ENCODE measurements around the gene ANKRD33. TPM values are rescaled to one million over a fixed set of nuclear protein-coding genes. Genes with fewer than 3 reads are reported as not detected.

Gene ANKRD33
- total RNA-seq, 5 donors from 2014 or later (not counting 1 experiment from before 2014, with no cell fraction given) = not detected

DNA sequence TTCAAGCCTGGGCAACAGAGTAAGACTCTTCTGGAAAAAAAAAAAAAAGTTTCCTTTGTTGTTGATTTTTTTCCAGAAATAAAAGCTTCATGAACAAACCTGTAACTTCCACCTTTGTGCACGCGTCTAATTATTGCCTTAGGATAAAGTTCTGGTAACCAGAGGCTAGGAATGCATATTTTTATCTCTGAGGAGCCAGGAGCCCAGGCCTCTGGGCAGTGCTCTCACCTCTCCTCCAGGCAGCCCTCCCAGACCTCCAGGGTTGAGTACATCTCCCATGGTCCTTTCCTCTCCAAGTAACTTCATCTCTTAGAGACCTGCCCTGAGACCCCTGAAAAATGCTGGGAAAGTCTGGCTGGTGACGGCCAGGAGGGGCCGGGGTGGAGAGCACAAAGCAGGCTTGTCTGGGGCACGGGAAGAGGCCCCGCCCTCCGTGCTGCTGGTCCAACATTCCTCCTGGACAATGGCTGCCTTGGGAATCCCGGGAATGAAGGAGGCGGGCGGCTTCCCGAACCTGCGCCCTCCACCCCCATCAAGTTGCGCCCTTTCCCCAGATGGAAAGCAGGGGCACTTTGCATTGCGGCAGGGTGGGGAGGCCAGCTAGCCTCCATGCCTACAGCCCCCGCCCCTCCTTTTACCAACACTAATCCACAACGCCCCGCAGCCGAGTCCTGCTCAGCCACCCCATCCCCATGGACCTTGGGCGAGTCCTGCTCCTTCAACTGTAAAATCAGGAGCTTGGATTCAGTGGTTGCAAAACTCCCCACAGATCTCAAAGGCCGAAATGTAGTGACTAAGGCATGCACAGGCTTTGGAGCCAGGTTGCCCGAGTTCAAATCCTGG, 32.1 kb upstream of the ANKRD33 start:
- no peaks in the 10 kb centered on the region for H3K9me3 Mint-ChIP-seq
- CTCF ChIA-PET = interaction anchor here in 1 of 2 donors (0.6 kb wide), 1 partner anchor 268 kb away, joined by 3 read pairs; no protein-coding TSS in a partner anchor
- H3K27ac ChIP-seq (ENCODE audit: low read length) = no peak overlapping the region

DNA sequence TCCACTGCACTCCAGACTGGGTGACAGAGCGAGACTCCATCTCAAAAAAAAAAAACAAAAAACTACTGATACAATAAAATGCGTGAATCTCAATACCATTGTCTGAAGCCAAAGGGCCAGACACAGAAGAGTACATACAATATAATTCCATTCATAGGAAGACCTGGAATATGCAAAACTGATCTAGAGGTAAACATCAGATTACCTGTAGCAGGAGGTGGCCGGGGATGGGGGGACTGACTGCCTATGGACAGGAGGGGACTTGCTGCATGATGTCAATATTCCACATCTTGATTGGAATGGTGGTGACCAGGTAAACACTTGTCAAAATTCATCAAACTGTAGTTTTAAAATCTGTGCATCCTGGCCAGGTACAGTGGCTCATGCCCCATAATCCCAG, 26.9 kb upstream of the ANKRD33 start:
- Histone ChIP-seq H3K27me3 (replicated peaks in 1 of 2; ENCODE audit: control insufficient read depth in 2 of 2, extremely low read depth in 1 of 2, insufficient read depth in 2 of 2, low read length in 1 of 2) (peaks cover 0 to 62% of the 10 kb centered on the region in 2 experiments), H3K4me1 (ENCODE audit: control insufficient read depth in 1 of 2, extremely low read depth in 1 of 2, insufficient read depth in 2 of 2, low read length in 2 of 2) (peaks cover 2 to 14% of the 10 kb centered on the region in 2 experiments), H3K36me3 (ENCODE audit: control insufficient read depth in 2 of 2, extremely low read depth in 1 of 2, insufficient read depth in 1 of 2, low read length in 1 of 2) (no peaks in the 10 kb centered on the region), H3K4me3 (ENCODE audit: control insufficient read depth in 1 of 2, extremely low read depth in 1 of 2, low read length in 1 of 2) (no peak overlapping the region), H3K27ac (ENCODE audit: low read length) (no peak overlapping the region), H3K9me3 (no peaks in the 10 kb centered on the region)
- no CpG with 5 or more reads among the region's 3 CpGs for WGBS (ENCODE audit: insufficient coverage)
- ATAC-seq (replicated peaks in 1 of 4) (no peak), DNase-seq (no peak)
- Mint-ChIP-seq H3K27ac (no peak overlapping the region), H3K4me1 (peaks cover 0 to 13% (median 10%) of the 10 kb centered on the region in 3 donors), H3K36me3 (no peaks in the 10 kb centered on the region), H3K9me3 (no peaks in the 10 kb centered on the region), H3K27me3 (peaks cover 50 to 53% of the 10 kb centered on the region in 2 donors), H3K4me3 (no peak overlapping the region)
- CTCF ChIA-PET = no interaction called here
- POLR2A ChIA-PET = no interaction called here

More for the DNA sequence above, 32.1 kb upstream of the ANKRD33 start:
- no peaks in the 10 kb centered on the region for H3K36me3 Mint-ChIP-seq
- Histone ChIP-seq H3K27me3 (replicated peaks in 1 of 2; ENCODE audit: control insufficient read depth in 2 of 2, extremely low read depth in 1 of 2, insufficient read depth in 2 of 2, low read length in 1 of 2) (peaks cover 0 to 33% of the 10 kb centered on the region in 2 experiments), H3K4me1 (ENCODE audit: control insufficient read depth in 1 of 2, extremely low read depth in 1 of 2, insufficient read depth in 2 of 2, low read length in 2 of 2) (peaks cover 3 to 7% of the 10 kb centered on the region in 2 experiments), H3K36me3 (ENCODE audit: control insufficient read depth in 2 of 2, extremely low read depth in 1 of 2, insufficient read depth in 1 of 2, low read length in 1 of 2) (no peaks in the 10 kb centered on the region), H3K4me3 (ENCODE audit: control insufficient read depth in 1 of 2, extremely low read depth in 1 of 2, low read length in 1 of 2) (no peak overlapping the region), H3K9me3 (no peaks in the 10 kb centered on the region)
- no peak overlapping the region for H3K4me3 Mint-ChIP-seq
- WGBS (ENCODE audit: insufficient coverage) = 76% methylated on average over 19 of the region's 21 CpGs
- peaks cover 15 to 19% of the 10 kb centered on the region in 2 donors for H3K27me3 Mint-ChIP-seq
- H3K27ac Mint-ChIP-seq = no peak overlapping the region
- ATAC-seq (replicated peaks in 1 of 4) (no peak), DNase-seq (no peak)
- H3K4me1 Mint-ChIP-seq = peaks cover 5 to 11% (median 11%) of the 10 kb centered on the region in 3 donors
- POLR2A ChIA-PET = interaction anchor here in 1 of 2 donors (0.6 kb wide), 1 partner anchor 122 kb away, joined by 6 read pairs; no protein-coding TSS in a partner anchor

GRCh38 chr12:51862947-51863346, 25.0 kb upstream of the ANKRD33 start:
- H3K9me3 ChIP-seq = no peaks in the 10 kb centered on the region
- ChIA-PET POLR2A (no interaction called here), CTCF (interaction anchor here in 1 of 2 donors (2.2 kb wide), 1 partner anchor 12 kb away, joined by 10 read pairs; no protein-coding TSS in a partner anchor)
- no peaks in the 10 kb centered on the region for H3K36me3 ChIP-seq (ENCODE audit: control insufficient read depth in 2 of 2, extremely low read depth in 1 of 2, insufficient read depth in 1 of 2, low read length in 1 of 2)
- ATAC-seq (replicated peaks in 1 of 4) (no peak), DNase-seq (no peak)
- Mint-ChIP-seq H3K4me3 (peak overlapping the region in 1 of 3 donors; percentile 58), H3K36me3 (no peaks in the 10 kb centered on the region), H3K9me3 (no peaks in the 10 kb centered on the region), H3K27ac (no peak overlapping the region), H3K4me1 (peaks cover 0 to 13% (median 10%) of the 10 kb centered on the region in 3 donors), H3K27me3 (peaks cover 49 to 51% of the 10 kb centered on the region in 2 donors)
- peaks cover 0 to 68% of the 10 kb centered on the region in 2 experiments for H3K27me3 ChIP-seq (replicated peaks in 1 of 2; ENCODE audit: control insufficient read depth in 2 of 2, extremely low read depth in 1 of 2, insufficient read depth in 2 of 2, low read length in 1 of 2)
- H3K4me3 ChIP-seq (ENCODE audit: control insufficient read depth in 1 of 2, extremely low read depth in 1 of 2, low read length in 1 of 2) = no peak overlapping the region
- 78% methylated on average over 4 of the region's 4 CpGs for WGBS (ENCODE audit: insufficient coverage)
- H3K27ac ChIP-seq (ENCODE audit: low read length) = no peak overlapping the region
- H3K4me1 ChIP-seq (ENCODE audit: control insufficient read depth in 1 of 2, extremely low read depth in 1 of 2, insufficient read depth in 2 of 2, low read length in 2 of 2) = peaks cover 2 to 14% of the 10 kb centered on the region in 2 experiments

DNA sequence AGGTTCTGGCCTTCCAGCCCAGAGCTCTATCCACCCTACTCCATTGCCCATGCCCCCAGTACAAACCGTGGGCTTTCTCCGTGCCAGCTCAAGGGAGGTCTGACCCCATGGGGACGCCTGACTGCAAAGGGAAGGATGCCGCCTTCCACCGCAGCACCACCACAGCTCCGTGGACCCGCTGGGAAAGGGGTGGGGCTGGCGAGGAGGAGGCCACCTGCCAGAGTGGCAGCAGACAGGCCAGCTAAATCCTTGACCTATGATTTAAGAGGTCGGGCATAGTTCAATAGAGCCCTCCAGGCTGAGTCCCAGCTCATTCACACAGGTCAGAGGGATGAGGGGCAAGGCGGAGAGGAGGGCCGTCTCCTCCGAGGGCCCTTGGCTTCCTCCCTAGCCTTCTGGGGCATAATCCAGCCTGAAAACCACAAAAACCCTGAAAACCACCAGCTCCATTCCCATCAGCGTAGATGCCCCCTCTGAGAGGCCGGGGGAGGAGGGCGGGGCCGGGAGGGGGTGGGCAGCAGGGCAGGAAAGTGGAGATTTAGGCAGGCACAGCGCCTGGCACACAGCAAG, 24.5 kb upstream of the ANKRD33 start:
- H3K36me3 ChIP-seq (ENCODE audit: control insufficient read depth in 2 of 2, extremely low read depth in 1 of 2, insufficient read depth in 1 of 2, low read length in 1 of 2) = no peaks in the 10 kb centered on the region
- Mint-ChIP-seq H3K36me3 (no peaks in the 10 kb centered on the region), H3K9me3 (no peaks in the 10 kb centered on the region), H3K27ac (no peak overlapping the region), H3K27me3 (peaks cover 54 to 56% of the 10 kb centered on the region in 2 donors), H3K4me1 (peaks cover 0 to 18% (median 13%) of the 10 kb centered on the region in 3 donors), H3K4me3 (peak overlapping the region; percentile 37 to 58 (median 53))
- no peak overlapping the region for H3K27ac ChIP-seq (ENCODE audit: low read length)
- CTCF ChIA-PET = interaction anchor here in 1 of 2 donors (2.2 kb wide), 1 partner anchor 11 kb away, joined by 10 read pairs; no protein-coding TSS in a partner anchor
- WGBS (ENCODE audit: insufficient coverage) = 34% methylated on average over 7 of the region's 17 CpGs
- peaks cover 2 to 14% of the 10 kb centered on the region in 2 experiments for H3K4me1 ChIP-seq (ENCODE audit: control insufficient read depth in 1 of 2, extremely low read depth in 1 of 2, insufficient read depth in 2 of 2, low read length in 2 of 2)
- no peak for DNase-seq
- peak in 2 of 4 experiments; percentile 15 to 25 for ATAC-seq (replicated peaks in 1 of 4)
- POLR2A ChIA-PET = no interaction called here
- H3K9me3 ChIP-seq = no peaks in the 10 kb centered on the region
- H3K27me3 ChIP-seq (replicated peaks in 1 of 2; ENCODE audit: control insufficient read depth in 2 of 2, extremely low read depth in 1 of 2, insufficient read depth in 2 of 2, low read length in 1 of 2) = peaks cover 0 to 73% of the 10 kb centered on the region in 2 experiments
- H3K4me3 ChIP-seq (ENCODE audit: control insufficient read depth in 1 of 2, extremely low read depth in 1 of 2, low read length in 1 of 2) = peak overlapping the region in 1 of 2 donors; percentile 71

DNA sequence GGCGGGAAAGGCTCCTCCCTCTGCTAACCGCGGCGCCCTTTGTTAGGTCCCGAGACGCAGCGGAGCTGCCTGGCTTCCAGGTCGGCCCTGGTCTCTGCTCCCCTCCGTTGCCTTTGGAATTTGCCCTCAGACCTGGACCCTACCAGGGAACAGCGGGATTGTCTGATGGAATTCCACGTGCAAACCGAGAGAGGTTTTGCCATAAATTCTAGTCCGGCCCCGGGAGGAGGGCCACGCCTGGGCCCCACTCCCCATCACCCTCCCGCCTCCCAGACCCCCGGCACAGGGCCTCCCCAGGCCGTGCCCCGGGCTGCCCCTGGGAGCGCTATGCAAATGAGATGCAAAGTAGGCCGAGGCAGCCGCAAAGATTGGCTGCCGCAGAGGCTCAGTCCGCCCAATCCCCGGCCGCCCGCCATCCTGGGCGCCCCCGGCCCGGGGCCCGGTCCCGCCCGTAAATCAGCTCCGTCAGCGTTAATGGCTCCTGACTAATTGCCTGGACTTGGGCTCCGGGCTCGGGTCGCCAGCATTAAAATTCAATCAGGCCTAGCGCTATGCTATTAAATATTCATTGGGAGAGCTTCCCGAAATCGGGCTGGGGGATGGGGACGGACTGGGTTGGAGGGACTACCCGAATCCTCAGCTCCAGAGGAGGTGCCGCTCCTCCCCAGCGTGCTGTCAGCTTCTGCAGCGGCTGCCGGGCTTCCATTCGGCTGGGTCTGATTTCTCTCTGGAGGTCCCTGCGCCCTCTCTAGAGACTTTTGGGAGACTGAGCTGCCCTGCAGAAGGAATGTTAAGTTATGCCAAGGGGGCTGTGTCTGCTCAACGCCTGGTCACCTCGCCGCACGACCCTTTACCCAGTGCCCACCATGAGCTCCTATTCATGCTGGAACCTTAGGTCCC, 23.7 kb upstream of the ANKRD33 start:
- Histone ChIP-seq H3K36me3 (ENCODE audit: control insufficient read depth in 2 of 2, extremely low read depth in 1 of 2, insufficient read depth in 1 of 2, low read length in 1 of 2) (no peaks in the 10 kb centered on the region), H3K27ac (ENCODE audit: low read length) (no peak overlapping the region), H3K9me3 (no peaks in the 10 kb centered on the region), H3K4me1 (ENCODE audit: control insufficient read depth in 1 of 2, extremely low read depth in 1 of 2, insufficient read depth in 2 of 2, low read length in 2 of 2) (peaks cover 2 to 22% of the 10 kb centered on the region in 2 experiments), H3K27me3 (replicated peaks in 1 of 2; ENCODE audit: control insufficient read depth in 2 of 2, extremely low read depth in 1 of 2, insufficient read depth in 2 of 2, low read length in 1 of 2) (peaks cover 0 to 78% of the 10 kb centered on the region in 2 experiments), H3K4me3 (ENCODE audit: control insufficient read depth in 1 of 2, extremely low read depth in 1 of 2, low read length in 1 of 2) (peak overlapping the region; percentile 7 to 71)
- peaks cover 0 to 23% (median 18%) of the 10 kb centered on the region in 3 donors for H3K4me1 Mint-ChIP-seq
- no peaks in the 10 kb centered on the region for H3K9me3 Mint-ChIP-seq
- peak; percentile 57 to 88 (median 62) for ATAC-seq (replicated peaks in 1 of 4)
- CTCF ChIA-PET = interaction anchor here in 1 of 2 donors (0.5 to 2.2 kb wide), 2 partner anchors 10 to 1336 kb away, joined by 3 to 10 read pairs; no protein-coding TSS in a partner anchor
- peaks cover 59 to 62% of the 10 kb centered on the region in 2 donors for H3K27me3 Mint-ChIP-seq
- peak overlapping the region; percentile 39 to 58 (median 50) for H3K4me3 Mint-ChIP-seq
- no peak overlapping the region for H3K27ac Mint-ChIP-seq
- no peaks in the 10 kb centered on the region for H3K36me3 Mint-ChIP-seq
- peak in 2 of 35 experiments; percentile 22 for DNase-seq
- 17% methylated on average over 50 of the region's 53 CpGs for WGBS (ENCODE audit: insufficient coverage)
- POLR2A ChIA-PET = no interaction called here
